Neural cell (in vitro differentiated cells): ENCODE results near the gene SDC4. TPM values are rescaled to one million over a fixed set of nuclear protein-coding genes. Genes with fewer than 3 reads are reported as not detected.

Experiments
- H2AFZ ChIP-seq: fragments of 200-600, 300-800 bp; sonication (generic), shearing (Covaris generic); 2 replicates; pipeline ENCODE4 v1.6.0; 2014; ENCODE audit warnings: low read depth, mild to moderate bottlenecking, antibody characterized with exemption, low read length, moderate library complexity
- H3F3A ChIP-seq: fragments of 200-600 bp; shearing (Covaris generic); 2 replicates; pipeline ENCODE4 v1.6.1; 2016; ENCODE audit warnings: mild to moderate bottlenecking, moderate library complexity, mixed read lengths, antibody characterized with exemption, low read length; ENCODE audit not compliant: insufficient read depth, poor library complexity, severe bottlenecking
- H3K27ac ChIP-seq: fragments of 200-600, 300-800 bp; sonication (generic), shearing (Covaris generic); 2 replicates; pipeline ENCODE4 v1.5.1; 2014; ENCODE audit warnings: mild to moderate bottlenecking, low read length, moderate library complexity
- H3K27me3 ChIP-seq: fragments of 300-800, 200-600 bp; sonication (generic), shearing (Covaris generic); 2 replicates; pipeline ENCODE4 v1.6.0; 2014; ENCODE audit warnings: mild to moderate bottlenecking, low read depth, low read length, moderate library complexity; ENCODE audit not compliant: insufficient read depth
- H3K36me3 ChIP-seq: fragments of 300-800, 200-600 bp; sonication (generic), shearing (Covaris generic); 2 replicates; pipeline ENCODE4 v1.5.1; 2014; ENCODE audit warnings: mild to moderate bottlenecking, antibody characterized with exemption, low read length, moderate library complexity; ENCODE audit not compliant: insufficient read depth
- H3K4me2 ChIP-seq: fragments of 300-800, 200-600 bp; sonication (generic), shearing (Covaris generic); 2 replicates; pipeline ENCODE4 v1.6.0; 2014; ENCODE audit warnings: mild to moderate bottlenecking, low read length
- H3K4me3 ChIP-seq: fragments of 300-800, 200-600 bp; sonication (generic), shearing (Covaris generic); 2 replicates; pipeline ENCODE4 v1.5.1; 2014; ENCODE audit warnings: mild to moderate bottlenecking, low read length, moderate library complexity
- H3K79me2 ChIP-seq: fragments of 200-600 bp; shearing (Covaris generic); replicated peaks from 2 replicates; pipeline ENCODE4 v1.6.0; 2014; ENCODE audit warnings: mild to moderate bottlenecking, low read length, moderate library complexity; ENCODE audit not compliant: insufficient read depth
- H3K9ac ChIP-seq: fragments of 300-800, 200-600 bp; sonication (generic), shearing (Covaris generic); 2 replicates; pipeline ENCODE4 v1.6.1; 2016; ENCODE audit warnings: mild to moderate bottlenecking, low read length, mixed read lengths
- H3K9me2 ChIP-seq: fragments of 200-600 bp; shearing (Covaris generic); 2 replicates; pipeline ENCODE4 v1.6.1; 2016; ENCODE audit warnings: mild to moderate bottlenecking, low read length, mixed read lengths; ENCODE audit not compliant: insufficient read depth
- H3K9me3 ChIP-seq: fragments of 200-600, 300-800 bp; sonication (generic), shearing (Covaris generic); 2 replicates; pipeline ENCODE4 v1.6.1; 2016; ENCODE audit warnings: mild to moderate bottlenecking, mixed run types, low read length, moderate library complexity, mixed read lengths
- H4K20me1 ChIP-seq: fragments of 200-600 bp; shearing (Covaris generic); 2 replicates; pipeline ENCODE4 v1.6.1; 2016; ENCODE audit warnings: mild to moderate bottlenecking, mixed run types; ENCODE audit not compliant: insufficient read depth
- CTCF ChIP-seq: fragments of 450-650 bp; IDR thresholded peaks from 2 replicates; pipeline ENCODE4 v1.5.1; 2014; ENCODE audit warnings: antibody characterized with exemption, mild to moderate bottlenecking, moderate library complexity; ENCODE audit not compliant: poor library complexity, severe bottlenecking
- EP300 ChIP-seq: fragments of 450-650 bp; conservative IDR thresholded peaks from 2 replicates; pipeline ENCODE4 v1.6.1; 2014; ENCODE audit warnings: antibody characterized with exemption, mild to moderate bottlenecking, moderate library complexity; ENCODE audit not compliant: poor library complexity, severe bottlenecking
- EZH2 ChIP-seq: fragments of 200-600, 300-800 bp; shearing (Covaris generic), sonication (generic); IDR thresholded peaks from 2 replicates; pipeline ENCODE4 v1.6.1; 2014; ENCODE audit warnings: antibody characterized with exemption, low read length, borderline replicate concordance, mild to moderate bottlenecking; ENCODE audit not compliant: insufficient read depth, poor library complexity, severe bottlenecking
- MXI1 ChIP-seq: fragments of 450-650 bp; conservative IDR thresholded peaks from 2 replicates; pipeline ENCODE4 v1.6.1; 2014; ENCODE audit warnings: antibody characterized with exemption, mild to moderate bottlenecking; ENCODE audit not compliant: poor library complexity, severe bottlenecking
- POLR2AphosphoS5 ChIP-seq: IDR thresholded peaks from 2 replicates; pipeline ENCODE4 v1.6.1; 2012
- RAD21 ChIP-seq: fragments of 450-650 bp; conservative IDR thresholded peaks from 2 replicates; pipeline ENCODE4 v1.6.1; 2014; ENCODE audit warnings: antibody characterized with exemption, mild to moderate bottlenecking, moderate library complexity
- REST ChIP-seq: IDR thresholded peaks from 2 replicates; pipeline ENCODE4 v1.6.1; 2012; ENCODE audit warnings: borderline replicate concordance
- SMC3 ChIP-seq: fragments of 450-650 bp; conservative IDR thresholded peaks from 2 replicates; pipeline ENCODE4 v1.6.1; 2014; ENCODE audit warnings: antibody characterized with exemption, mild to moderate bottlenecking, moderate library complexity; ENCODE audit not compliant: poor library complexity
- TAF1 ChIP-seq: IDR thresholded peaks from 2 replicates; pipeline ENCODE4 v1.6.1; 2012; ENCODE audit warnings: low read depth
- polyA plus RNA-seq: library from polyadenylated mRNA; depleted of rRNA; stranded (reverse); fragments of >200 nt; gene quantifications from 2 replicates; pipeline ENCODE4 v1.2.3, GENCODE V29; 2014

SDC4 gene
- polyA plus RNA-seq, 1 donor from 2014 or later = not detected

- H3K4me3 ChIP-seq = no peak overlapping the region
- no peaks in the 10 kb centered on the region for H3K79me2 ChIP-seq
- no peaks in the 10 kb centered on the region for H3K27me3 ChIP-seq
- H3K9me3 ChIP-seq = no peaks in the 10 kb centered on the region
- H3K4me2 ChIP-seq = no peak overlapping the region
- no peaks in the 10 kb centered on the region for H4K20me1 ChIP-seq
- H3K27ac ChIP-seq = no peak overlapping the region
- H3K9ac ChIP-seq = no peak overlapping the region
- H2AFZ ChIP-seq = no peak overlapping the region
- TF ChIP-seq EP300 (no peak), TAF1 (no peak), POLR2AphosphoS5 (no peak), MXI1 (no peak), REST (no peak), SMC3 (no peak), EZH2 (no peak), CTCF (no peak), RAD21 (no peak)
- no peaks in the 10 kb centered on the region for H3K36me3 ChIP-seq
- H3F3A ChIP-seq = no peaks in the 10 kb centered on the region
- no peaks in the 10 kb centered on the region for H3K9me2 ChIP-seq
These were observed 24.6 kb upstream of the SDC4 start for GRCh38 chr20:45372646-45373352.

- Histone ChIP-seq H3F3A (no peaks in the 10 kb centered on the region), H3K4me3 (no peak overlapping the region), H3K9me3 (no peaks in the 10 kb centered on the region), H3K79me2 (no peaks in the 10 kb centered on the region), H3K27me3 (no peaks in the 10 kb centered on the region), H3K9me2 (no peaks in the 10 kb centered on the region), H3K36me3 (no peaks in the 10 kb centered on the region), H3K4me2 (no peak overlapping the region), H2AFZ (no peak overlapping the region), H3K27ac (no peak overlapping the region), H4K20me1 (no peaks in the 10 kb centered on the region), H3K9ac (no peak overlapping the region)
- TF ChIP-seq EZH2 (no peak), MXI1 (no peak), POLR2AphosphoS5 (no peak), TAF1 (no peak), REST (no peak), EP300 (no peak), RAD21 (no peak), SMC3 (no peak), CTCF (no peak)
These were observed 24.0 kb upstream of the SDC4 start for GRCh38 chr20:45372241-45372640.
